GM12875 (cell line): ENCODE measurements around the gene COPS8.

Source experiments
- H3K4me3 ChIP-seq: one replicate; pipeline ENCODE4 v1.5.1; 2011; ENCODE audit warnings: low read depth, low read length, control low read depth
- TF ChIP-seq, protein P1 (sequence below): IDR thresholded peaks from 2 replicates; pipeline ENCODE4 v1.5.1; 2011; ENCODE audit warnings: low read depth, mild to moderate bottlenecking, control low read depth, inconsistent platforms, low read length, moderate library complexity, borderline replicate concordance; ENCODE audit not compliant: insufficient read depth

Gene COPS8

DNA sequence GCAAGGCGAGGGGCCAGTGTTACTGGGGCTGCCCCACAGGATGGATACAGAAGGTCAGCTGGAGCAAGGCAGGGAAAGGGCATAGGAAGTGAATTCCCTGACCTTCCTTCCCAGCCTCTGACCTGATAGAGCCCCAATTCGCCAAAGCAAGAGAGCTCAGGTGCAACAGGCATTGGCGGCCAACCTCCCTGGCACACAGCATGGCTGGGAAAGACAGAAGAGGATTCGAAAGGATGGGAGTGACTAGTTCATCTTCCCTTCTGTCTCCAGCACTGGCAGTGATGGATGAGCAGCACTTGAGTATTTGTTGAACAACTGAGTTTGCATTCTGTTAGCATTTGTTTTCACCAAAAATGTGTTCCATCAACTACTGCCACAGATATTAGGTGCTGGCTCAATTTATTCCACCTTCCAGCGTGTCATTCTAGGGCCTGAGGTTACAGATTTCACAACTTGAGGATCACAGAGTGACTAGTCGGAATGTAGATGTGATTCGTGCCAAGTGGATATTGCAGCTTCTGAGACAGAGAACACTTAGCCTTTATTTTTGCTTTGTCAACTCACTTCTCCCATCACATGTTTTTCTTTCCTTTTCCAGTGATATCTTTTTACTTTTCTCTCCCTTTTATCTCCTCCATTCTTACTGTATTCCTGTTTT lies 6.2 kb downstream of the COPS8 start:
- no peak overlapping the region for H3K4me3 ChIP-seq
- TF ChIP-seq, protein P1, sequence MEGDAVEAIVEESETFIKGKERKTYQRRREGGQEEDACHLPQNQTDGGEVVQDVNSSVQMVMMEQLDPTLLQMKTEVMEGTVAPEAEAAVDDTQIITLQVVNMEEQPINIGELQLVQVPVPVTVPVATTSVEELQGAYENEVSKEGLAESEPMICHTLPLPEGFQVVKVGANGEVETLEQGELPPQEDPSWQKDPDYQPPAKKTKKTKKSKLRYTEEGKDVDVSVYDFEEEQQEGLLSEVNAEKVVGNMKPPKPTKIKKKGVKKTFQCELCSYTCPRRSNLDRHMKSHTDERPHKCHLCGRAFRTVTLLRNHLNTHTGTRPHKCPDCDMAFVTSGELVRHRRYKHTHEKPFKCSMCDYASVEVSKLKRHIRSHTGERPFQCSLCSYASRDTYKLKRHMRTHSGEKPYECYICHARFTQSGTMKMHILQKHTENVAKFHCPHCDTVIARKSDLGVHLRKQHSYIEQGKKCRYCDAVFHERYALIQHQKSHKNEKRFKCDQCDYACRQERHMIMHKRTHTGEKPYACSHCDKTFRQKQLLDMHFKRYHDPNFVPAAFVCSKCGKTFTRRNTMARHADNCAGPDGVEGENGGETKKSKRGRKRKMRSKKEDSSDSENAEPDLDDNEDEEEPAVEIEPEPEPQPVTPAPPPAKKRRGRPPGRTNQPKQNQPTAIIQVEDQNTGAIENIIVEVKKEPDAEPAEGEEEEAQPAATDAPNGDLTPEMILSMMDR, result no peak

DNA sequence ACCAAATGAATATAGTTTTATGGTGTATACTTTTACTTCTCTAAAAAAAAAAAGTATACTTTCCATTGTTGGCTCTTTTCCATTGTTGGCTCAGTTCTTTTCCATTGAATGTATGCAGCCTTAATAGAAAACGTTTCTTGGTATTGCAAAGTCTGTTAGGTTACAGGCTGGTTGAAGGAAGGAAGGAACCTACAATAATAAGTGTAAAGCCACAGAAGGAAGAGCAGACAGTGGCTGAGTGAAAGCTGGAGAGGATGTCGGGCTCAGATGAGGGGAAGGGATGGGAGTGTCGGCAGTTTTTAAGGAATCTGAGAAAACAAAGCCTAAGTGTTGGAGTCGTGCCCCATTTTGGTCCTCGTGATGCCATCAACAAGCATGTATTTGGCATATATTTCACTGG lies 6.8 kb downstream of the COPS8 start:
- TF ChIP-seq, protein P1, result no peak

DNA sequence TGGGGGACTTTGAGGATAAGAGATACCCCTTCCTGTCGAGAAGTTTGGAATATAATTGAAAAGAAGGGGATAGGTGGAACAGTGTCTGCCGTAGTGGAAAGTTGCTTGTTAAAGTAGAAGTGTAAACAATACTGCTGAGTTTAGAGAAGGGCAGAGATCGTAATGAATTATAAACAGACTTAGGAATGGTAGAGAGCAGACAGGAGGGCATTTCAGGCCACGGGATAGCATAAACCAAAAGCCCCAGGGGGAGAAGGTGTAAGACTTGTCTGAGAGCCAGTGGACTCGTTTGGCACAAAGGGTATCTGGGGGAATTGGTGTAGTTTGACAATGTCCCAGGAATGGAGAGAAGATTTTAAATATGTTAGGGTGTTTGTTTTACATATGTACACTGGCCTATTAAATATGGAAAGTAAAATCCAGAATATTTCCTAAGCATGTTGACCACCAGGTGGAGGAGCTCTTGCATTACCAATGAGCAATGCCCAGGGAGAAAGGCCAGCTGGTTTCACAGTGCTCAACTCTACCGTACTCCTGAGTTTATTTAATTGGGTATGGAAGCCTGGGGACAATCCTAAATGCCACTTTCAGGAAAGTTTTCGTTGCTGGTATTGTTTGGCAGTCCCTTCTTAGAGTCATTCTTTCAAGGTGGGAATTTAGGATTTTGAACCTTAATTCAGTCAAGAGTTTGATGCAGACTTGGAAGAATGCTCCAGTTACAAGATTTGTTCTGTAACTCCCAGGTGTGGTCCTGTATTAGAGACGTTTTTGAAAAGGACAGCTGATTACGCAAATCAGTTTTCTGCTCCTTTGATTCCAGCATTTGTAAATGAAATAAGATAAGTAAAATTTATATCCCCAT lies 7.5 kb downstream of the COPS8 start:
- H3K4me3 ChIP-seq, result no peak overlapping the region
- TF ChIP-seq, protein P1, result no peak

More for the DNA sequence above, 6.8 kb downstream of the COPS8 start:
- H3K4me3 ChIP-seq, result no peak overlapping the region

DNA sequence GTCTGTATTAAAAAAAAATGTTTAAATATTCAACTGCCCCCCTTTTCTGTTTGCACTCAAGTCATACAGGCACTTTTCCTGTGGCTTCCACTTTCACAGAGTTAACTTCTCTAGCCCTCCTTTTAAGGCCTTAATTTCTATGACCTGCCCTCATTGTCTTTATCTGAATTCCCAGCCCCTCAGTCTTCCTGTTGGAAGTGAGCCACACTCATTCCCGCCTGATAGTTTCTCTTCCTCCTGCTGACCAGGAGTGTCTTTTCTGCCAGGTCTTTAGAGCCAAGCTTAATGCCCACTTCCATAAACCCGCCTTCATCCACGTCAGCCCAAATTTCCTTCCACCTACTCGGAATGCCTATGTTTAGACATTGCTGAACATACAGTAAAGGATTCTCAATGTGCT lies 10.5 kb downstream of the COPS8 start:
- TF ChIP-seq, protein P1, result no peak

DNA sequence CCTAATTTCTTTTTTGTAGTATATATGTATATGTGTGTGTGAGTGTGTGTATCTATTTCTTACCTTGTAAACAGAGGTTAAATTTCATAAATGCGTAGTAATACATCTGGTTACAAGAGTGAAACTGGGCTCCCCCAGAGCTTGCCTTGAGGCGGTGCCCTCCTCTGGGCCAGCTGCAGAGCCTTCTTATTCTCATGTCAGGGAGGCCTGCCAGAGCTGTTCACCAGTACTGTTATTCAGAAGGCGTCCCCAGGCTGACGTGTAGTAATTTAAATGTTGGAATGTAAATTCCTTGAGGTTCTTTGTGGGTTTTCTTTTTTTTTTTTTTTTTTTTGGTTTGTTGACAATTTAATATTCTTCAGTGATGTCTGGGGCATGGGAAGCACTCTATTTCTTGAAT lies 11.2 kb downstream of the COPS8 start:
- TF ChIP-seq, protein P1, result no peak
- no peak overlapping the region for H3K4me3 ChIP-seq

More for the DNA sequence above, 10.5 kb downstream of the COPS8 start:
- H3K4me3 ChIP-seq, result no peak overlapping the region

DNA sequence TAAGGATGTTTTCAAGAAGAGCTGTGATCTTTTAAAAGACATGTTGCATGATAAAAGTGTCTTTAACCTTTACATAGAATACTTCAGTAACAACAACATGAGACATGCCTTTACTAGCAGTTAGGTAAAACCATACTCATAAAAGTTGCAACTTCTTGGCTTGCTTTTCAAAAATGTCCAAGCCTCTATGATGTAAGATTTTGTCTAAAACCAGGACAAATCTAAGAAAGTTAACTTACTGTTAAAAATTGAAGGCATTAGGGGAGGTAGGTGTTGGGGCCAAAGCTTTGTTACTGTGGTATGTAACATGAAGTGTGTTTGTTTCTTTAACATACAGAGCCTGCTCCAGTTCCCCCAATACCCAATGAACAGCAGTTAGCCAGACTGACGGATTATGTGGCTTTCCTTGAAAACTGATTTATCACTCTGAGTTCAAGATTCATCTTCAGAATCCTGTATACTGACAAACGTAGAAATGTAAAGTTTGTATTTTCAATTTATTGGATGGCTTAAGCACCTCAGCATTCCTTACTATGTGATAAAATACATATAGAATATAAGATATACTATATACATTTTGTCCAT lies 11.7 kb downstream of the COPS8 start:
- H3K4me3 ChIP-seq, result no peak overlapping the region
- TF ChIP-seq, protein P1, result no peak
